ENCODE results near the gene TCL1B. TPM values are rescaled to one million over a fixed set of nuclear protein-coding genes. Genes with fewer than 3 reads are reported as not detected.

The TCL1B gene
- total RNA-seq, 1 donor from 2014 or later, result not detected

- no peak for TF ChIP-seq EZH2 (IDR thresholded peaks at IDR 0.05; ENCODE audit: insufficient read depth, low read length)
- no peak for TF ChIP-seq CTCF (IDR thresholded peaks at IDR 0.05; ENCODE audit: insufficient read depth, low read depth, low read length)
- H3K4me1 Mint-ChIP-seq (ENCODE audit: low read depth, unreplicated experiment), result peaks cover 12% of the 10 kb centered on the region
- no peak overlapping the region for H3K4me3 ChIP-seq (ENCODE audit: insufficient read depth, low read depth, low read length)
- no peak overlapping the region for H3K27ac Mint-ChIP-seq (ENCODE audit: unreplicated experiment)
- H4K20me1 ChIP-seq (ENCODE audit: insufficient read depth, low read length), result no peaks in the 10 kb centered on the region
- no peak overlapping the region for H3K9ac ChIP-seq (ENCODE audit: low read length)
- no peaks in the 10 kb centered on the region for H3K9me3 ChIP-seq (ENCODE audit: insufficient read depth, low read depth, low read length)
- H3K36me3 ChIP-seq (ENCODE audit: insufficient read depth, low read length), result no peaks in the 10 kb centered on the region
- H3K4me2 ChIP-seq (ENCODE audit: low read length), result no peak overlapping the region
- DNase-seq (ENCODE audit: low read depth), result no peak
- H3K27me3 Mint-ChIP-seq (ENCODE audit: low read depth, unreplicated experiment), result peaks cover 23% of the 10 kb centered on the region
- H2AFZ ChIP-seq (ENCODE audit: low read depth, low read length), result no peak overlapping the region
- H3K27me3 ChIP-seq (ENCODE audit: insufficient read depth, low read length), result no peaks in the 10 kb centered on the region
- H3K4me1 ChIP-seq (ENCODE audit: insufficient read depth, low read length), result no peaks in the 10 kb centered on the region
- FAIRE-seq, result no peak
- H3K79me2 ChIP-seq (ENCODE audit: insufficient read depth, low read length), result no peaks in the 10 kb centered on the region
- H3K4me3 Mint-ChIP-seq (ENCODE audit: unreplicated experiment), result no peak overlapping the region
- no peak overlapping the region for H3K27ac ChIP-seq (ENCODE audit: low read depth, low read length)
- no peaks in the 10 kb centered on the region for H3K36me3 Mint-ChIP-seq (ENCODE audit: low read depth, unreplicated experiment)
- no peaks in the 10 kb centered on the region for H3K9me3 Mint-ChIP-seq (ENCODE audit: unreplicated experiment)
Measured at GRCh38 chr14:95659293-95659989, 26.8 kb upstream of the TCL1B start.

- no peaks in the 10 kb centered on the region for H3K9me3 ChIP-seq (ENCODE audit: insufficient read depth, low read depth, low read length)
- no peak overlapping the region for H3K4me2 ChIP-seq (ENCODE audit: low read length)
- Mint-ChIP-seq H3K27me3 (ENCODE audit: low read depth, unreplicated experiment) (peaks cover 25% of the 10 kb centered on the region), H3K4me3 (ENCODE audit: unreplicated experiment) (no peak overlapping the region), H3K9me3 (ENCODE audit: unreplicated experiment) (no peaks in the 10 kb centered on the region), H3K36me3 (ENCODE audit: low read depth, unreplicated experiment) (no peaks in the 10 kb centered on the region), H3K27ac (ENCODE audit: unreplicated experiment) (no peak overlapping the region), H3K4me1 (ENCODE audit: low read depth, unreplicated experiment) (peaks cover 12% of the 10 kb centered on the region)
- H3K27me3 ChIP-seq (ENCODE audit: insufficient read depth, low read length), result no peaks in the 10 kb centered on the region
- no peak overlapping the region for H2AFZ ChIP-seq (ENCODE audit: low read depth, low read length)
- H3K4me3 ChIP-seq (ENCODE audit: insufficient read depth, low read depth, low read length), result no peak overlapping the region
- no peak for TF ChIP-seq EZH2 (IDR thresholded peaks at IDR 0.05; ENCODE audit: insufficient read depth, low read length)
- TF ChIP-seq CTCF (IDR thresholded peaks at IDR 0.05; ENCODE audit: insufficient read depth, low read depth, low read length), result no peak
- no peaks in the 10 kb centered on the region for H3K79me2 ChIP-seq (ENCODE audit: insufficient read depth, low read length)
- no peak overlapping the region for H3K9ac ChIP-seq (ENCODE audit: low read length)
- DNase-seq (ENCODE audit: low read depth), result no peak
- H3K4me1 ChIP-seq (ENCODE audit: insufficient read depth, low read length), result no peaks in the 10 kb centered on the region
- FAIRE-seq, result no peak
- no peaks in the 10 kb centered on the region for H3K36me3 ChIP-seq (ENCODE audit: insufficient read depth, low read length)
- no peak overlapping the region for H3K27ac ChIP-seq (ENCODE audit: low read depth, low read length)
- H4K20me1 ChIP-seq (ENCODE audit: insufficient read depth, low read length), result no peaks in the 10 kb centered on the region
Measured at GRCh38 chr14:95659990-95660385, 26.2 kb upstream of the TCL1B start.

Data from astrocyte (in vitro differentiated cells and primary cell).